Measurements from ENCODE around the gene SNX7. TPM values are rescaled to one million over a fixed set of nuclear protein-coding genes. Genes with fewer than 3 reads are reported as not detected.

Gene SNX7
- total and polyA plus RNA-seq, 4 donors, result 4.9 to 24.8 (median 13.1) TPM

- WGBS, 2 donors, result 90 to 92% methylated on average over 4 of the region's 4 CpGs
- Histone ChIP-seq H3K27ac (ENCODE audit: low read depth in 1 of 2, low read length in 1 of 2) (no peak overlapping the region), H3K9me3 (ENCODE audit: control insufficient read depth in 4 of 4, insufficient read depth in 3 of 4, low read length in 3 of 4) (no peaks in the 10 kb centered on the region), H3K36me3 (ENCODE audit: control insufficient read depth in 4 of 4, insufficient read depth in 4 of 4, low read length in 4 of 4) (peaks cover 0 to 10% (median 2%) of the 10 kb centered on the region in 4 donors), H3K4me1 (ENCODE audit: control insufficient read depth in 5 of 5, insufficient read depth in 5 of 5, low read length in 5 of 5) (no peaks in the 10 kb centered on the region), H3K9ac (ENCODE audit: insufficient read depth in 1 of 2, low read length in 2 of 2) (no peak overlapping the region), H3K4me3 (no peak overlapping the region), H3K27me3 (ENCODE audit: control insufficient read depth in 3 of 3, insufficient read depth in 3 of 3, low read length in 2 of 3) (no peaks in the 10 kb centered on the region)
- TF ChIP-seq CTCF (IDR thresholded peaks at IDR 0.05; ENCODE audit: control extremely low read depth, extremely low read depth), result no peak
- ATAC-seq (ENCODE audit: insufficient read depth, low FRiP score) (no peak), DNase-seq (no peak)
Observed at GRCh38 chr1:98706173-98706843, 44.8 kb downstream of the SNX7 start.

- no peak for ATAC-seq (ENCODE audit: insufficient read depth, low FRiP score)
- TF ChIP-seq CTCF (IDR thresholded peaks at IDR 0.05; ENCODE audit: control extremely low read depth, extremely low read depth), result no peak
- Histone ChIP-seq H3K36me3 (ENCODE audit: control insufficient read depth in 4 of 4, insufficient read depth in 4 of 4, low read length in 4 of 4) (peaks cover 2 to 16% (median 5%) of the 10 kb centered on the region in 4 donors), H3K9ac (ENCODE audit: insufficient read depth in 1 of 2, low read length in 2 of 2) (no peak overlapping the region), H3K4me3 (no peak overlapping the region), H3K27me3 (ENCODE audit: control insufficient read depth in 3 of 3, insufficient read depth in 3 of 3, low read length in 2 of 3) (no peaks in the 10 kb centered on the region), H3K27ac (ENCODE audit: low read depth in 1 of 2, low read length in 1 of 2) (no peak overlapping the region), H3K4me1 (ENCODE audit: control insufficient read depth in 5 of 5, insufficient read depth in 5 of 5, low read length in 5 of 5) (no peaks in the 10 kb centered on the region), H3K9me3 (ENCODE audit: control insufficient read depth in 4 of 4, insufficient read depth in 3 of 4, low read length in 3 of 4) (no peaks in the 10 kb centered on the region)
- DNase-seq, result no peak
Observed at GRCh38 chr1:98707556-98707955, 46.0 kb downstream of the SNX7 start.

- Histone ChIP-seq H3K9ac (ENCODE audit: insufficient read depth in 1 of 2, low read length in 2 of 2) (no peak overlapping the region), H3K27me3 (ENCODE audit: control insufficient read depth in 3 of 3, insufficient read depth in 3 of 3, low read length in 2 of 3) (no peaks in the 10 kb centered on the region), H3K9me3 (ENCODE audit: control insufficient read depth in 4 of 4, insufficient read depth in 3 of 4, low read length in 3 of 4) (no peaks in the 10 kb centered on the region), H3K4me1 (ENCODE audit: control insufficient read depth in 5 of 5, insufficient read depth in 5 of 5, low read length in 5 of 5) (no peaks in the 10 kb centered on the region), H3K27ac (ENCODE audit: low read depth in 1 of 2, low read length in 1 of 2) (no peak overlapping the region), H3K4me3 (no peak overlapping the region), H3K36me3 (ENCODE audit: control insufficient read depth in 4 of 4, insufficient read depth in 4 of 4, low read length in 4 of 4) (peaks cover 2 to 12% (median 5%) of the 10 kb centered on the region in 4 donors)
- no peak for TF ChIP-seq CTCF (IDR thresholded peaks at IDR 0.05; ENCODE audit: control extremely low read depth, extremely low read depth)
- no peak for ATAC-seq (ENCODE audit: insufficient read depth, low FRiP score)
- DNase-seq, result no peak
- WGBS, 2 donors, result 95 to 96% methylated on average over 3 of the region's 3 CpGs
Observed at GRCh38 chr1:98709906-98710305, 48.4 kb downstream of the SNX7 start.

GRCh38 chr1:98723574-98723973, 62.1 kb downstream of the SNX7 start:
- no peaks in the 10 kb centered on the region for H3K4me1 ChIP-seq (ENCODE audit: control insufficient read depth in 5 of 5, insufficient read depth in 5 of 5, low read length in 5 of 5)
- no peak overlapping the region for H3K4me3 ChIP-seq
- ATAC-seq (ENCODE audit: insufficient read depth, low FRiP score) (no peak), DNase-seq (no peak)
- no peak for TF ChIP-seq CTCF (IDR thresholded peaks at IDR 0.05; ENCODE audit: control extremely low read depth, extremely low read depth)
- peaks cover 0 to 9% (median 1%) of the 10 kb centered on the region in 4 donors for H3K36me3 ChIP-seq (ENCODE audit: control insufficient read depth in 4 of 4, insufficient read depth in 4 of 4, low read length in 4 of 4)
- no peak overlapping the region for H3K27ac ChIP-seq (ENCODE audit: low read depth in 1 of 2, low read length in 1 of 2)
- no peaks in the 10 kb centered on the region for H3K9me3 ChIP-seq (ENCODE audit: control insufficient read depth in 4 of 4, insufficient read depth in 3 of 4, low read length in 3 of 4)
- H3K9ac ChIP-seq (ENCODE audit: insufficient read depth in 1 of 2, low read length in 2 of 2), result no peak overlapping the region
- H3K27me3 ChIP-seq (ENCODE audit: control insufficient read depth in 3 of 3, insufficient read depth in 3 of 3, low read length in 2 of 3), result no peaks in the 10 kb centered on the region
- WGBS, 2 donors, result 87 to 92% methylated on average over 8 of the region's 8 CpGs

Measured in lung (tissue), 12 donors.